Breast epithelium (tissue), 4 donors: ENCODE results near the gene CLMN. TPM values are rescaled to one million over a fixed set of nuclear protein-coding genes. Genes with fewer than 3 reads are reported as not detected.

ENCODE experiments used
- DNase-seq, 2 donors: peaks; one replicate each; pipeline ENCODE4 v3.0.0-alpha.2; 2019; ENCODE audit warnings: low spot score in 2 of 2
- H3K27ac ChIP-seq, 2 donors: fragments of 200-600 bp; sonication (generic) in 1 of 2; one replicate each; pipeline ENCODE4 v1.5.1; 2016 to 2019; ENCODE audit warnings: mild to moderate bottlenecking in 1 of 2
- H3K27me3 ChIP-seq, 2 donors: fragments of 200-600 bp; sonication (generic) in 1 of 2; one replicate each; pipeline versions ENCODE4 v1.5.1 to v1.6.0; 2017 to 2019; ENCODE audit warnings: control low read depth in 1 of 2, mild to moderate bottlenecking in 1 of 2
- H3K36me3 ChIP-seq: fragments of 200-600 bp; one replicate; pipeline ENCODE4 v1.5.1; 2019
- H3K4me1 ChIP-seq, 2 donors: fragments of 200-600 bp; sonication (generic); one replicate each; pipeline ENCODE4 v1.5.1; 2016 to 2019; ENCODE audit warnings: control low read depth in 1 of 2
- H3K4me3 ChIP-seq, 3 donors: fragments of 200-600 bp; sonication (generic); 1 replicate in 2 of 3; 2 replicates in 1 of 3; pipeline ENCODE4 v1.5.1; 2016 to 2019; ENCODE audit warnings: mild to moderate bottlenecking in 3 of 3, moderate library complexity in 2 of 3
- H3K9me3 ChIP-seq, 2 donors: fragments of 200-600 bp; sonication (generic) in 1 of 2; one replicate each; pipeline ENCODE4 v1.5.1; 2016 to 2019; ENCODE audit warnings: control low read depth in 1 of 2
- POLR2A ChIP-seq: fragments of 450-650 bp; IDR thresholded peaks from one replicate; pipeline ENCODE4 v1.6.1; 2016; ENCODE audit warnings: antibody characterized with exemption, mild to moderate bottlenecking, moderate library complexity
- POLR2AphosphoS5 ChIP-seq, 3 donors: sonication (generic); formaldehyde crosslinking; IDR thresholded peaks; one replicate each; pipeline ENCODE4 v1.6.1; 2017; ENCODE audit warnings: antibody characterized with exemption in 3 of 3
- intact Hi-C: fragments of 100-400 bp; cut with DNase I; formaldehyde crosslinking; loops from one replicate; pipeline ENCODE4 v1.15.1; 2023; ENCODE audit warnings: low total_unique reads
- total RNA-seq, 3 donors: library from RNA; depleted of rRNA; stranded (reverse); fragments of >200 nt; gene quantifications; one replicate each; pipeline ENCODE4 v1.1.0, GENCODE V29; 2016
- TF ChIP-seq, protein P1 (sequence below), 3 donors: fragments of 450-650 bp; IDR thresholded peaks; one replicate each; pipeline ENCODE4 v1.5.1; 2016 to 2017; ENCODE audit warnings: antibody characterized with exemption in 3 of 3, mild to moderate bottlenecking in 3 of 3, moderate library complexity in 3 of 3

CLMN gene
- total RNA-seq, 3 donors from 2014 or later = 23.7 to 73.6 (median 48.5) TPM

DNA sequence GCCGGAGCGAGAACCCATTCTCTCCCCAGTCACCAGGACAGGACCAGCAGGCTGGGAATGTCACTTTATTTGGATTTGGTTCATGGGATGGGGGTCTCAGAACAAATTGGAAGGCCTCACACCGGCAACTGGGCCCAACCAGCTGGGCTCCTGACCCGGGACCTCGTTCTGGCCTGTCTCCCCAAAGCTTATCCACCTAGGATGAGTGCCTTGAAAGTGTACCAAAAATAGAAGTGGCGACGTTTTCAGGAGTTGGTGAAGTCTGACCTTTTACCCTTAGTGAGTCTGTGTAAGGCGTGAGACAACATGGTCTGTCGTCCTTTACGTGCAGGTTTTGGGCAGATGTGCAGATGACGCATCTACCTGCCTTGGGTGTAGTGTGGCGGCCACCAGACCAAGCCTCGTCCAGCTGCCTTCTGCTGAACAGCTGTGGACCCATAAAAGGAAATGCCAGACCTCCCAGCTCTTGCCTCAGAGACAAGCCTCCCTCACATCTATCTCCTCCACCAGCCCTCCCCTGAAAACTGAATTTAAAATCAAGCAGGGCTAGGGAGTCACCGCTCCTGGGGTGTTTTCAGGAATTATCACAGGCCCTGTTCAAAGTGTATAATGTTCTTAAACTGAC is 36.6 kb upstream of the CLMN start:
- TF ChIP-seq POLR2A (no peak), POLR2AphosphoS5 (IDR thresholded peaks at IDR 0.05) (no peak)
- TF ChIP-seq, protein P1, sequence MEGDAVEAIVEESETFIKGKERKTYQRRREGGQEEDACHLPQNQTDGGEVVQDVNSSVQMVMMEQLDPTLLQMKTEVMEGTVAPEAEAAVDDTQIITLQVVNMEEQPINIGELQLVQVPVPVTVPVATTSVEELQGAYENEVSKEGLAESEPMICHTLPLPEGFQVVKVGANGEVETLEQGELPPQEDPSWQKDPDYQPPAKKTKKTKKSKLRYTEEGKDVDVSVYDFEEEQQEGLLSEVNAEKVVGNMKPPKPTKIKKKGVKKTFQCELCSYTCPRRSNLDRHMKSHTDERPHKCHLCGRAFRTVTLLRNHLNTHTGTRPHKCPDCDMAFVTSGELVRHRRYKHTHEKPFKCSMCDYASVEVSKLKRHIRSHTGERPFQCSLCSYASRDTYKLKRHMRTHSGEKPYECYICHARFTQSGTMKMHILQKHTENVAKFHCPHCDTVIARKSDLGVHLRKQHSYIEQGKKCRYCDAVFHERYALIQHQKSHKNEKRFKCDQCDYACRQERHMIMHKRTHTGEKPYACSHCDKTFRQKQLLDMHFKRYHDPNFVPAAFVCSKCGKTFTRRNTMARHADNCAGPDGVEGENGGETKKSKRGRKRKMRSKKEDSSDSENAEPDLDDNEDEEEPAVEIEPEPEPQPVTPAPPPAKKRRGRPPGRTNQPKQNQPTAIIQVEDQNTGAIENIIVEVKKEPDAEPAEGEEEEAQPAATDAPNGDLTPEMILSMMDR (IDR thresholded peaks at IDR 0.05) = no peak
- no peaks in the 10 kb centered on the region for H3K36me3 ChIP-seq
- no peak overlapping the region for H3K27ac ChIP-seq
- H3K4me3 ChIP-seq = no peak overlapping the region
- intact Hi-C loops = no loop called here
- no peak for DNase-seq
- peaks cover 4 to 12% of the 10 kb centered on the region in 2 donors for H3K9me3 ChIP-seq
- no peaks in the 10 kb centered on the region for H3K27me3 ChIP-seq
- H3K4me1 ChIP-seq = peaks cover 0 to 7% of the 10 kb centered on the region in 2 donors

DNA sequence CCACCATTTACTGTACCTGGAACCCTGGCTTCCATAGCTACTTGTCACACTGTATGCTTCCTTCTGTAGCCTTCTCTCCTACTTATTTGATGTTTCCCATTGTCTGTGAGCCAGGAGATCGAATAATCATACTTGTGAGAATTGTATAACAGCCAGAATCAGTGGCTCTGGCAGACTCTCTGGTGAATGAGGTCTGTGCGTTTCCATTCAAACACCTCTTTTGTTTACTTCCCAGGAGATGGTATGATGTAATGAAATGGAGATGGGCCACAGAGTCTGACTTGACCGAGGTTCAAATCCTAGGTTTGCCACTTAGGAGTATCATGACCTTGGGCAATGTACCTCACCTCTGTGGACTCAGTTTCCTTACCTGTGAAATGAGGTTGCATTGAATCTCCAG is 35.7 kb upstream of the CLMN start:
- Histone ChIP-seq H3K9me3 (peaks cover 4 to 12% of the 10 kb centered on the region in 2 donors), H3K27ac (peak overlapping the region; percentile 2 to 16), H3K36me3 (no peaks in the 10 kb centered on the region), H3K27me3 (no peaks in the 10 kb centered on the region), H3K4me3 (no peak overlapping the region), H3K4me1 (no peaks in the 10 kb centered on the region)
- intact Hi-C loops = no loop called here
- peak in 1 of 2 donors; percentile 31 for DNase-seq
- TF ChIP-seq, protein P1 (IDR thresholded peaks at IDR 0.05) = no peak
- TF ChIP-seq POLR2AphosphoS5 (IDR thresholded peaks at IDR 0.05) (no peak), POLR2A (no peak)

DNA sequence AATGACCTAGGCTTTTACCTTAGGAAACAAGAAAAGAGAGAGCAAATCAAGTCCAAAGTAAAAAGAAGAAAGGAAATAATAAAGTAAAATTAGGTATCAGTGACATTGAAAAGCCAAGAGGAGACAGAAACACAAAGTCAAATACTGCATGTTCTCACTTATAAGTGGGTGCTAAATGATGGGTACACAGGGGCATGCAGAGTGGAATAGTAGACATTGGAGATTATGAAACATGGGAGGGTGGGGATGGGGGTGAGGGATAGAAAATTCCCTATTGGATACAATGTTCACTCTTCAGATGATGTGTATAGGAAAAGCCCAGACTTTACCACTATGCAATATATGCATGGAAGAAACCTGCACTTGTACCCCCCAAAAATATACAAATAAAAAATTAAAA is 35.1 kb upstream of the CLMN start:
- no peak overlapping the region for H3K27ac ChIP-seq
- DNase-seq = no peak
- H3K27me3 ChIP-seq = no peaks in the 10 kb centered on the region
- peaks cover 4 to 12% of the 10 kb centered on the region in 2 donors for H3K9me3 ChIP-seq
- no peaks in the 10 kb centered on the region for H3K36me3 ChIP-seq
- H3K4me1 ChIP-seq = no peaks in the 10 kb centered on the region
- intact Hi-C loops = no loop called here
- no peak overlapping the region for H3K4me3 ChIP-seq
- no peak for TF ChIP-seq POLR2A
- TF ChIP-seq POLR2AphosphoS5 (IDR thresholded peaks at IDR 0.05) = no peak
- TF ChIP-seq, protein P1 (IDR thresholded peaks at IDR 0.05) = no peak

DNA sequence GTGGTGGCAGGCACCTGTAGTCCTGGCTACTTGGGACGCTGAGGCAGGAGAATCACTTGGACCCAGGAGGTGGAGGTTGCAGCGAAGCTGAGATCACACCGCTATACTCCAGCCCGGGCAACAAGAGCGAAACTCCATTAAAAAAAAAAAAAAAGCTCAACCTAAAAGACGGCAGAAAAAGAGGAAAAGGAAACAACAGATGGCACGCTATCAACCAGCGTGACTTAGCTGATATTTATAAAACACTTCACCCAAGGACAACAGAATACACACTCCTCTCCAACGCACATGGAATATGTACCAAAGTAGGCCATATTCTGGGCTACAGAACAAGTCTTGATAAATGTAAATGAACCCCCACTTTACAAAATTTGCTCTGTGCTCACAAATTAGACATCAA is 34.0 kb upstream of the CLMN start:
- no peak for DNase-seq
- H3K27me3 ChIP-seq = no peaks in the 10 kb centered on the region
- intact Hi-C loops = no loop called here
- no peaks in the 10 kb centered on the region for H3K36me3 ChIP-seq
- peaks cover 4 to 12% of the 10 kb centered on the region in 2 donors for H3K9me3 ChIP-seq
- H3K27ac ChIP-seq = no peak overlapping the region
- TF ChIP-seq POLR2AphosphoS5 (IDR thresholded peaks at IDR 0.05) (no peak), POLR2A (no peak)
- TF ChIP-seq, protein P1 (IDR thresholded peaks at IDR 0.05) = no peak
- no peaks in the 10 kb centered on the region for H3K4me1 ChIP-seq
- H3K4me3 ChIP-seq = no peak overlapping the region

DNA sequence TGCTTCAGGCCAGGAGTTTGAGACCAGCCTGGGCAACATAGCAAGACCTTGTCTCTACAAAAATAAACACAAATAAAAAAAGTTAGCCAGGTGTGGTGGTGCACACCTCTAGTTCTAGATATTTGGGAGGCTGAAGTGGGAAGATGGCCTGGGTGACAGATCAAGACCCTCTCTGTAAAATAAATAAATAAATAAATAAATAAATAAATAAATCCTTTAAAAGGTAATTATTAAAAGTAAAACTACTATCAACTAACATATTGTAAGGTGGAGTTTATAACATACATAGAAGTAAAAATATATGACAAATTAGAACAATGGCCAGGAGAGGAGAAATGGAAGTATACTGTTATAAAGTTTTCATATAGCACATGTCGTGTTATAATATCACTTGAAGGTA is 33.3 kb upstream of the CLMN start:
- Histone ChIP-seq H3K27ac (no peak overlapping the region), H3K4me1 (no peaks in the 10 kb centered on the region), H3K27me3 (no peaks in the 10 kb centered on the region), H3K36me3 (no peaks in the 10 kb centered on the region), H3K4me3 (no peak overlapping the region), H3K9me3 (peaks cover 4 to 12% of the 10 kb centered on the region in 2 donors)
- TF ChIP-seq POLR2A (no peak), POLR2AphosphoS5 (IDR thresholded peaks at IDR 0.05) (no peak)
- intact Hi-C loops = no loop called here
- DNase-seq = no peak
